HG02798 (cell line): ENCODE measurements around the gene USP10.
A peak's percentile ranks its signal among the peaks of the same experiment; 100 is the strongest.

Experiments
- ATAC-seq: cut with Tn5 transposase; IDR thresholded peaks from one replicate; pipeline ENCODE4 v1.9.1; 2021; ENCODE audit warnings: mild to moderate bottlenecking; ENCODE audit not compliant: unreplicated experiment, poor library complexity

USP10 gene

GRCh38 chr16:84699712-84700445, at the start of gene USP10:
Gene USP10, plus strand, starts transcription at chr16:84700000. Its CDS starts 91 bp downstream, at chr16:84700091.
- peak; percentile 84 for ATAC-seq

DNA sequence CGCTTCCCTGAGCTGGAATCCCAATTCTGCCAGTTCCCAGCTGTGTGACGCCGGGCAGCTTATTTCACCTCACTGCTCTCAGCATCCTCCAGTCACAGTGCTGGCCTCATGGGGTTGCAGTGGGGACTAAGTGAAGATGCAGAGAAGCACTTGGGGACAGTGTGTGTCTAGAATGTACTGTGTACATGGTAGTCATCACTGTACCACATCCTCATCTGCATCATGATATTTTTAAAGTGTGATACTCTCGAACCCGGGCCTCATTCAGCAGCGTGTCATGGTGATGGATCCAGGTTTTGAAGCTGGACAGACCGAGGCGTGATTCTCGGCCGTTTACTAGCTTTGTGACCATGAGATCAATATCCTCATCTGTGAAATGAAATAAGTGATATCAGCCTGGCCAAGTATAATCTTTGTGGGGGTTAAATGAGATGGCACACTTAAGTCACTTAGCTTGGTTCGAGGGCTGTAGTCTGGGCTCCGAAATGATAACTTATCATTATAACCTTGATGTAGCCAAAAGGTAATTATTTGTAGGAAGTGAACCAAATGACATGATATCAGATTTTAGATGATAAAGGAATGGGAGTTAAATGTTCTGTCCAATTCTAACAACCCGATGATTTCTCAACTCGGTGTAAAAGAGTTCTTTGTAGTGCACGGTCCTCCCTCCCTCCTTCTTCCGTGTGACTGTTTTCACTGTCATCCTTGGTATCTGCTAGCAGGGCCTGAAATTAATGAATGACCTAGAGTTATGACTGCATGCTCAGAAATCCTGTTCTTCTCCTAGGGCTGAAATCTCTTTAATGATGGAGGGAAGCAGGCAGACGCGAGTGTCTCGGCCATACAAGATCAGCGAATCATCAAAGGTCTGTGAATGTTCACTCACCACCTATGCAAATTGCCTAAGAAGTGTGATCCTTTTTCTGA, 49.5 kb upstream of the USP10 start:
- ATAC-seq: no peak

DNA sequence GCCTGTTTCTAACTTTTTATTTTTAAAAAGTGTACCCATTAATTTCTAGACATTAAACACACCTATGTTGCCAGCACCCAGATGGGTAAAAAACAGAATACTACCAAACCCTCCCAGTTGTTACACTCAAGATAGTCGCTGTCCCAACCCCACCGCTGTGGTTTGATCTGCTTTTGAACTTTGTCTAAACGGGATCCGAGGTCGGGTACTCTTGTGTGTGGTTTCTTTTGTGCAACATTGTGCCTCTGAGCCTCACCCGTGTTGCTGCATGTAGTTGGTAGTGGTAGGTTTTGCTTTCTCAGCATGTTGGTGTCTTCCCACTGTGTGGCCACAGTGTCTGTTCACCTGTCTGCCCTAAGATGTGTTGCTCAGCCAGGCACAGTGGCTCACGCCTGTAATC, 47.2 kb upstream of the USP10 start:
- ATAC-seq: no peak

- ATAC-seq: no peak
Observed at GRCh38 chr16:84654238-84654637, 45.6 kb upstream of the USP10 start.

GRCh38 chr16:84654998-84655397, 44.8 kb upstream of the USP10 start:
- no peak for ATAC-seq

DNA sequence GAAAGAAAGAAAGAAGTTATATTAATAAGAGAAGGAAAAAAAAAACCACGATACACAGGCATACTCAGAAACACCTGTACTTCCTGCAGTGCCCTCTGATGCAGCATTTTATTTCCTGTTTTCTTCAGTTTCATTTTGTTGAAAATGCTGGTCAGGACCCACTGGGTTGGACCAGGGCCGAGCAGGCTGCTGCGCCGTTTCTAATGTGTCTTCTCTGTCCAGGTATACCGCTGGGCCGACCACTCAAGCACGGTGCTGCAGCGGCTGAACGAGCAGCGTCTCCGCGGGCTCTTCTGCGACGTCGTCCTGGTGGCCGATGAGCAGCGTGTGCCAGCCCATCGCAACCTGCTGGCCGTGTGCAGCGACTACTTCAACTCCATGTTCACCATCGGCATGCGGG, 43.2 kb upstream of the USP10 start:
- no peak for ATAC-seq

- no peak for ATAC-seq
Observed at GRCh38 chr16:84657229-84657837, 42.5 kb upstream of the USP10 start.

DNA sequence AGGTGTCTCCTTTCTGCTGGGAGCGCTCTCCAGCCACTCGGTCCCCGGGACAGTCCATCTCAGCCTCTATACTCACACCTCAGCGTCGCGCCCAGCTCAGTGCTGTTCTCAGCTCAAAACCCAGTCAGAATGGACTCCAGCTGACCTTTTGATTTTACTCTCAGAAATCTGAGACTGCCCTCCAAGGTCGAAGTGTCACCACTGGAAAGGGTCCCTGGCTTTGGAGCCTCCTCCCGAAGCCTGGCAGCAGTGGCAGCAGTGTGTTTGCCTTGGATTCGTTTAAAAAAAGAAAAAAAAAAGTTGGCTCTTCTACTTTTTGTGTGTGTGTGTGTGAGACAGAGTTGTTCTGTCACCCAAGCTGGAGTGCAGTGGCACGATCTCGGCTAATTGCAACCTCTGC, 41.1 kb upstream of the USP10 start:
- no peak for ATAC-seq

DNA sequence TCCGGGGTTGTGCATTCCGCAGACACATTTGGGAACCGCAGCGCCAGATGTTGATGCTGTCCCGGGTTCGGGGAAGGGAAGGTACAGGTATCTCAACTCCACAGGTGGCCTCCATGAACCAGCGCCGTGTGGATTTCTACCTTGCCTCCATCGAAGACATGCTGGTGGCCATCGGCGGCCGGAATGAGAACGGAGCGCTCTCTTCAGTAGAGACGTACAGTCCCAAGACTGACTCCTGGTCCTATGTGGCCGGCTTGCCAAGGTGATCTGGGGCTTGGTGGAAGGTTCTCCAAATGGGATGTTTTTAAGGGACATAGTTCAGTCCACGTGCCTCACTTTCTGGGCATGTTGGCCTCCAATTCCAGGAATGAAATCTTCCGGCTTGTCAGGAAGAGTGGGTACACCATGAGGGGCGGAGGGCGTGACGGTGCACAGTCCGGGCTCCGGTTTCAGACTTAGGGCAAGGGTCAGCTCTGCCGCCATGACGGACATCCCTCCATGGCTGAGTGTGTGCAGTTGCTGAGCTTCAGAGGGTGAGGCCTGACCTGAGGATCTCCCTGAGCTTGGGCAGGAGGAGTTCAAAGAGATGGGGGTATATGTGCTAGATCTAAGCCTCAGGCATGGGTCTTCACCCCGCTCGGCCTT, 40.0 kb upstream of the USP10 start:
- no peak for ATAC-seq

GRCh38 chr16:84660973-84661372, 38.8 kb upstream of the USP10 start:
- ATAC-seq: no peak

- no peak for ATAC-seq
Observed at GRCh38 chr16:84661418-84662060, 38.3 kb upstream of the USP10 start.

- ATAC-seq: no peak
Observed at GRCh38 chr16:84662471-84662870, 37.3 kb upstream of the USP10 start.

GRCh38 chr16:84663433-84664101, 36.2 kb upstream of the USP10 start:
- ATAC-seq: peak; percentile 93

GRCh38 chr16:84665359-84665758, 34.4 kb upstream of the USP10 start:
- no peak for ATAC-seq

- no peak for ATAC-seq
Observed at GRCh38 chr16:84665843-84666242, 34.0 kb upstream of the USP10 start.

GRCh38 chr16:84667600-84668309, 32.0 kb upstream of the USP10 start:
- ATAC-seq: no peak

DNA sequence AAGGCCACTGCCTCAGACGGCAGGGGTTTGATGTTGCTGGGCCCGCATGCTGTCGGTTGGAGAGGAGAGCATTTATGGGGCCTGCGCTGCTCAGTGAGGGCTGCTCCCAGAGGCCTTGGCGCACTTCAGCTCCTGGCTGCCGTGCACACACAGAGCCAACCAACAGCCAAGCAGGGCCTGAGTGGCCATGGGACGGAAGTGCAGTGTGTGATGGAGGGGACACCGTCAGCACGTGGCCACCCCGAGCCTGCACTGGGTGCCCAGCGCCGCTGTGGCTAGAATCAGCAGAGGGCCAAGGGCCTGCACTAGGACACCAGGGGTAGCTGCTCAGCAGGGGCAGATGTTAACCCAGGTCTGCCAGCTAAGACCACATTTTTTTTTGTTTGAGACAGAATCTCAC, 29.7 kb upstream of the USP10 start:
- ATAC-seq: no peak

DNA sequence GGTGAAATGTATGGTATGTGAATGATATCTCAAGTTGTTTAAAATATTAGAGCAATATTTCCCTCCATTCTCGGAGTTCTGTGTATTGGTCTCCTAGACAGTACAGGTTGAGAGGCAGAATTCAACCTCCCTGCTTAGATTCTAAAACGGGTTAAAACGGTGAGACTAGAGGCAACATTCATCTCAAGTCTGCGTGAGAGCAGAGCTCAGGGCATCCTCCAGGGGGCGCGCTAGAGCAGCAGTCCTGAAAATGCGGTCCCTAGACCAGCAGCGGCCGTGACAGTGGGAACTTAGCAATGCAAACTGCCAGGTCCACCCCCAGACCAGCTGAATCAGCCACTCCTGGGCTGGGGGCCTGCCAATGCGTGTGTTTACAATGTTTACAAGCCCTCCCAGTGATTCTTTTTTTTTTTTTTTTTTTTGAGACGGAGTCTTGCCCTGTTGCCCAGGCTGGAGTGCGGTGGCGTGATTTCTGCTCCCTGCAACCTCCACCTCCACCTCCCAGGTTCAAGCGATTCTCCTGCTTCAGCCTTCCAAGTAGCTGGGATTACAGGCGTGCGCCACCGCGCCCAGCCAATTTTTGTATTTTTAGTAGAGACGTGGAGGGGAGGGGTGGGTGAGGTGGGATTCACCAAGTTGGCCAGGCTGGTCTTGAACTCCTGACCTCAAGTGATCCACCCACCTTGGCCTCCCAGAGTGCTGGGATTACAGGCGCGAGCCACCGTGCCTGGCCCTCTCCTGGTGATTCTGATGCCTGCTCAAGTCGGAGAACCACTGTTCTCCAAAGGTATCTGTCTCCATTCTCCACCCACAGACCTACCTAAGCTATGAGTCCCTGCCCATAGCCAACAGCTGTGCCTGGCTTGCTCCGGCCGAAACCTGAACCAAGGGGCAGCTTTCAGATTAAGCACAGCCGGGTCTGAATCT, 27.3 kb upstream of the USP10 start:
- ATAC-seq: peak; percentile 72
